ENCODE results near the gene CT45A5.
"Not testable (repeated sequence)": the region's sequence is repeated elsewhere in the genome, so short reads cannot be mapped to it uniquely, and the experiment has no call there.

CT45A5 gene, protein sequence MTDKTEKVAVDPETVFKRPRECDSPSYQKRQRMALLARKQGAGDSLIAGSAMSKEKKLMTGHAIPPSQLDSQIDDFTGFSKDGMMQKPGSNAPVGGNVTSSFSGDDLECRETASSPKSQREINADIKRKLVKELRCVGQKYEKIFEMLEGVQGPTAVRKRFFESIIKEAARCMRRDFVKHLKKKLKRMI

DNA sequence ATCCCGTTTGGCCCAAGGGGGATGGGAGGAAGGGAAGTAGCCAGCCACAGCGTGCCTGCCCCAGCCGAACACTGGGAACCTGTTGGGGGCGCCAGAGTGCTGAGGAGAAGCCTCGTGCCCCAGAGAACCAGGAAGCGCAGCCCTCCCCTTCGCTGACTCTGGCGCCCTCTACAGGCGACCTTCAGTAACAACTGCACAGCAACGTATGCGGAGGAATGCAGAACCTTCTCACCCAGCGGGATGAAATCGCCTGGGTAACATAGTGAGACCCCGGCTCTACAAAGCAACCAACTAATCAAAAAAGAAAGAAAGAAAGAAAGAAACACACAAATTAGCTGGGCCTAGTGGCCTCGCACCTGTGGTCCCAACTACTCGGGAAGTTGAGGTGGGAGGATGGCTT, at the start of gene CT45A5:
Gene CT45A5, minus strand, starts transcription at position 101 of the 400 bp plus-strand sequence. CDS start 3,774 bp downstream, outside the sequence.
- not testable (repeated sequence) for DNase-seq

- DNase-seq: not testable (repeated sequence)
These were observed 34.6 kb upstream of the CT45A5 start, which contains the start of gene CT45A2 for GRCh38 chrX:135819912-135820311. TSS of gene CT45A2 (minus strand) at chrX:135820012. CDS start at chrX:135816265, 3,747 bp downstream.

DNA sequence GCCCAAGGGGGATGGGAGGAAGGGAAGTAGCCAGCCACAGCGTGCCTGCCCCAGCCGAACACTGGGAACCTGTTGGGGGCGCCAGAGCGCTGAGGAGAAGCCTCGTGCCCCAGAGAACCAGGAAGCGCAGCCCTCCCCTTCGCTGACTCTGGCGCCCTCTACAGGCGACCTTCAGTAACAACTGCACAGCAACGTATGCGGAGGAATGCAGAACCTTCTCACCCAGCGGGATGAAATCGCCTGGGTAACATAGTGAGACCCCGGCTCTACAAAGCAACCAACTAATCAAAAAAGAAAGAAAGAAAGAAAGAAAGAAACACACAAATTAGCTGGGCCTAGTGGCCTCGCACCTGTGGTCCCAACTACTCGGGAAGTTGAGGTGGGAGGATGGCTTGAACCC, 17.4 kb upstream of the CT45A5 start, which contains the start of gene CT45A6:
Gene CT45A6, minus strand, starts transcription at position 101 of the 400 bp plus-strand sequence. CDS start 3,794 bp downstream, outside the sequence.
- not testable (repeated sequence) for DNase-seq

DNA sequence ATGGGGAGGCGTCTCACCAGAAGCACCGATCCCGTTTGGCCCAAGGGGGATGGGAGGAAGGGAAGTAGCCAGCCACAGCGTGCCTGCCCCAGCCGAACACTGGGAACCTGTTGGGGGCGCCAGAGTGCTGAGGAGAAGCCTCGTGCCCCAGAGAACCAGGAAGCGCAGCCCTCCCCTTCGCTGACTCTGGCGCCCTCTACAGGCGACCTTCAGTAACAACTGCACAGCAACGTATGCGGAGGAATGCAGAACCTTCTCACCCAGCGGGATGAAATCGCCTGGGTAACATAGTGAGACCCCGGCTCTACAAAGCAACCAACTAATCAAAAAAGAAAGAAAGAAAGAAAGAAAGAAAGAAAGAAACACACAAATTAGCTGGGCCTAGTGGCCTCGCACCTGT, 17.2 kb downstream of the CT45A5 start, which contains the start of gene CT45A3:
Gene CT45A3, minus strand, starts transcription at position 101 of the 400 bp plus-strand sequence. CDS start 3,747 bp downstream, outside the sequence.
- DNase-seq: not testable (repeated sequence)

DNA sequence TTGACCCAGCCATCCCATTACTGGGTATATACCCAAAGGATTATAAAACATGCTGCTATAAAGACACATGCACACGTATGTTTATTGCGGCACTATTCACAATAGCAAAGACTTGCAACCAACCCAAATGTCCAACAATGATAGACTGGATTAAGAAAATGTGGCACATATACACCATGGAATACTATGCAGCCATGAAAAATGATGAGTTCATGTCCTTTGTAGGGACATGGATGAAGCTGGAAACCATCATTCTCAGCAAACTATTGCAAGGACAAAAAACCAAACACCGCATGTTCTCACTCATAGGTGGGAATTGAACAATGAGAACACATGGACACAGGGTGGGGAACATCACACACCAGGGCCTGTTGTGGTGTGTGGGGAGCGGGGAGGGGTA, 40.6 kb downstream of the CT45A5 start:
- DNase-seq: not testable (repeated sequence)

- no peak for DNase-seq
These were observed 44.0 kb downstream of the CT45A5 start for GRCh38 chrX:135741192-135741715.

DNA sequence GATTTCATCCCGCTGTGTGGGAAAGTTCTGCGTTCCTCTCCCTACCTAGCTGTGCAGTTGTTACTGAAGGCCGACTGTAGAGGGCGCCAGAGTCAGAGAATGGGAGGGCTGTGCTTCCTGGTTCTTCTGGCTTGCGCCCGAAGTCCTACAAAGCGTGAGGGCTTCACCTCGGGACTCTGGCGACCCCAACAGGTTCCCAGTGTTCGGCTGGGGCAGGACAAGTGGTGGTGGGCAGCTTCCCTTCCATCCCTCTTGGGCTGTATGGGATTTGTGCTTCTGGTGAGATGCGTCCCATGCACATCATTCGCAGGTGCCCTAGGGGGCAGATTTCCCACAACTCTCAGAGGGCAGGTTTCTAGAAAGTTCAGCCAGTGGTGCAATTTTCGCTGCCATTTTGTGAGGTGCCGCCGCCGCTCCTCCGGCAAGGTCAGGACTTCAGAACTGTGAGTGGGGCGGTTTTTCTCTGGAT, 44.6 kb downstream of the CT45A5 start:
- no peak for DNase-seq

DNA sequence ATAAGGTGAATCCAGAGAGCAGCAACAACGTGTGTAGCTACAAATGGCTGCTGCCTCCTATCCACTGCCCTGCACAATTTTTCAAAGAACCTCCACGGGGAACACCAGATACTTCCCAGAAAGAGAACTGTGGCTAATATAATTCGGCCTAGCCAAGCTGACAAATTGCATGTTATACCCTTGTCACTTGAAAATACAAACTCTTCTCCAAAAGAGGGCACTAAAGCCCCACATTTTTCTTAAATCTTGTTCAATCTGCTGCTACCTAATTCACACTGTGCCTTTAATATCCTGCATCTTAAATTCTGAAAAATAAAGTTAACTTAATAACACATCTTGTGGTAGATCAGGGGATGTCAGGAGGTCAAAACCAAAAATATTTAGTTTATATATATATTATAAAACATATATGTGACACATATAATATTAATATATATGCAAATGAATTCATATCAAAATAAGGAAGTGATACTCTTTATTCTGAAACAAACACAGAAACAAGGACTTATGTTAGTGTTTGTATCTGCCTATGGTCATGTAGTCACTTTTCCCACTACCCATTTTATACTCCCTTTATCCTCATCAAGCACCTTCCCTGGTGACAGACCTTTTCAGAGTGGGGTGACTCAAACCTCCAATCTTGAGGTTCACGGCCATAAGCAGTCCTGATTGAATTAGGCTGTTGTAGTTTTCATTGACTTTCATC, 47.8 kb downstream of the CT45A5 start:
- DNase-seq: no peak

- not testable (repeated sequence) for DNase-seq
These were observed 50.6 kb downstream of the CT45A5 start for GRCh38 chrX:135734666-135735065.
